Measurements from ENCODE around the gene GNB1L. TPM values are rescaled to one million over a fixed set of nuclear protein-coding genes. Genes with fewer than 3 reads are reported as not detected.

Gene GNB1L
- total RNA-seq, 2 donors from 2014 or later: 5.6 to 12.0 TPM

DNA sequence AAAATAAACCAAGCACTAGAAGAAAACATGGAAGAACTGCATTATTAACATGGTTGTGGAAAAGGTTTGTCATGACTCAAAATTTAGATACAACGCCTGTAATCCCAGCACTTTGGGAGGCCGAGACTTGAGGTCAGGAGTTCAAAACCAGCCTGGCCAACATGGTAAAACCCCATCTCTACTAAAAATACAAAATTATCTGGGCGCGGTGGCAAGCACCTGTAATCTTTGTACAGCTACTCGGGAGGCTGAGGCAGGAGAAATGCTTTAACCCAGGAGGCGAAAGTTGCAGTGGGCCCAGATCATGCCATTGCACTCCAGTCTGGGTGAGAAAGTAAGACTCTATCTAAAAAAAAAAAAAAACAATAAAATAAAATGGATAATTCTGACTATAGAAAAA lies 23.7 kb downstream of the GNB1L start:
- TF ChIP-seq POLR2AphosphoS5 (IDR thresholded peaks at IDR 0.05) (no peak), POLR2A (IDR thresholded peaks at IDR 0.05) (no peak), CTCF (IDR thresholded peaks at IDR 0.05) (no peak)
- H3K4me3 ChIP-seq: no peak overlapping the region
- intact Hi-C loops (cut with DNase I): no loop called here
- H3K9me3 ChIP-seq: no peaks in the 10 kb centered on the region
- no peak overlapping the region for H3K27ac ChIP-seq
- H3K4me1 ChIP-seq (replicated peaks): no peaks in the 10 kb centered on the region
- H3K36me3 ChIP-seq: no peaks in the 10 kb centered on the region
- no peaks in the 10 kb centered on the region for H3K27me3 ChIP-seq (replicated peaks; ENCODE audit: insufficient read depth)
- DNase-seq (ENCODE audit: low spot score): no peak
- WGBS: 90% methylated on average over 6 of the region's 6 CpGs

DNA sequence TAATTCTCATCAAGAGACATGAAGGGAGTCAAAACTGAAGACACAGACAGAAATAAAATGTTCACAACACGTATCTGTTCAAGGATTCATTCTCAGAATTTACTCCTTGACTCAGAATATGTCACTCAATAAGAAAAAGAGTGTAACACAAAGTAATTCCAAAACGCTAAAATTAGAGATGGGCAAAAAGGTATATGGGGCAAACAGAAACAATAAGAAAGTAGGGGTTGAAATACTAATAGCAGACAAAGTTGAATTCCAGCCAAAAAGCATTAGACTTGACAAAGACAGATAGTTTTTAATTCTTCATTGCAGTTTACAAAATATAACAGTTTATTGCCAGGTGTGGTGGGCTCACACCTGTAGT lies 26.7 kb downstream of the GNB1L start:
- H3K27me3 ChIP-seq (replicated peaks; ENCODE audit: insufficient read depth): no peaks in the 10 kb centered on the region
- WGBS: 59% methylated on average over 2 of the region's 2 CpGs
- DNase-seq (ENCODE audit: low spot score): no peak
- no peak overlapping the region for H3K4me3 ChIP-seq
- H3K36me3 ChIP-seq: no peaks in the 10 kb centered on the region
- intact Hi-C loops (cut with DNase I): no loop called here
- no peaks in the 10 kb centered on the region for H3K9me3 ChIP-seq
- H3K27ac ChIP-seq: no peak overlapping the region
- H3K4me1 ChIP-seq (replicated peaks): no peaks in the 10 kb centered on the region
- TF ChIP-seq CTCF (IDR thresholded peaks at IDR 0.05) (no peak), POLR2AphosphoS5 (IDR thresholded peaks at IDR 0.05) (no peak), POLR2A (IDR thresholded peaks at IDR 0.05) (no peak)

- H3K4me3 ChIP-seq: no peak overlapping the region
- peak overlapping the region in 1 of 2 donors; percentile 10 for H3K27ac ChIP-seq
- WGBS: 28% methylated on average over 10 of the region's 10 CpGs
- intact Hi-C loops (cut with DNase I): no loop called here
- DNase-seq (ENCODE audit: low spot score): no peak
- TF ChIP-seq POLR2AphosphoS5 (IDR thresholded peaks at IDR 0.05): no peak
- TF ChIP-seq CTCF (IDR thresholded peaks at IDR 0.05): no peak
- TF ChIP-seq POLR2A (IDR thresholded peaks at IDR 0.05): no peak
- no peaks in the 10 kb centered on the region for H3K4me1 ChIP-seq (replicated peaks)
- no peaks in the 10 kb centered on the region for H3K27me3 ChIP-seq (replicated peaks; ENCODE audit: insufficient read depth)
- H3K36me3 ChIP-seq: no peaks in the 10 kb centered on the region
- no peaks in the 10 kb centered on the region for H3K9me3 ChIP-seq
These were observed 27.2 kb downstream of the GNB1L start for GRCh38 chr22:19827341-19828034.

GRCh38 chr22:19826619-19826950 lies 28.1 kb downstream of the GNB1L start:
- Histone ChIP-seq H3K9me3 (no peaks in the 10 kb centered on the region), H3K27ac (no peak overlapping the region), H3K27me3 (replicated peaks; ENCODE audit: insufficient read depth) (no peaks in the 10 kb centered on the region), H3K4me3 (no peak overlapping the region), H3K4me1 (replicated peaks) (no peaks in the 10 kb centered on the region), H3K36me3 (no peaks in the 10 kb centered on the region)
- TF ChIP-seq POLR2AphosphoS5 (IDR thresholded peaks at IDR 0.05) (peak; percentile 31), POLR2A (IDR thresholded peaks at IDR 0.05) (no peak)
- DNase-seq (ENCODE audit: low spot score): no peak
- intact Hi-C loops (cut with DNase I): no loop called here
- WGBS: 20% methylated on average over 2 of the region's 2 CpGs

DNA sequence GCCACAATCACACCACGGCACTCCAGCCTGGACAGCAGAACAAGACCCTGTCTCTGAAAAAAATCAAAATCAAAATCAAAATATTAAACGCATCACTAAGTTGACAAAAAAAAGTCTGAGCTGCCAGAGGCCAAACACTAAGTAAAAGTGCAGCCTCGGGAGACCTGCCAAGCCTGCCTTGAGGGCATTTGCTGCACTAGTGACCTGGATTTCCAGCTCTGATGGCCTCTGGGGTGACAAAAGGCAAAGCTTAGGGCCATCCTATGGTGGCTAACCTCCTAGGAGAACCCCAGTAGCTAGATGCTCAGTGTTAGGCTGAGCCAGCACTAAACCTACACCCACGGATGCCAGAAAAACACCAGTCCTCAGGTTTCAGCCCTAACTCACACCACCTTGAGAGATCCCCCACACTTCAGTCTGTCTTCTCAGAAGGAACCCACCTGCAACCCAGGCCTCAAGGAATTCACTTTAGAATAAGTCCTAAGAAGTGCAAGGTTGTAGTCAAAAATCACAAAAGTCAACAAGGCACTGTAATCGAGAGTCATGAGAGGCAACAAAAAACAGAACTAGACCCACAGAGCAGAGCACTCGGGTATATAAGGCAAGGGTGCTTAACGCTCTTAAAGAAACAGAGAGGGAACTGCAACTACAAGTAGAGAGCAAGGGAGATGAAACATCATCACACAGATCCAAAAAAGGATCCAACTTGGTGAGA lies 28.6 kb downstream of the GNB1L start:
- WGBS: 80% methylated on average over 7 of the region's 7 CpGs
- no peak overlapping the region for H3K4me3 ChIP-seq
- DNase-seq (ENCODE audit: low spot score): no peak

More for the DNA sequence above, 28.6 kb downstream of the GNB1L start:
- H3K27me3 ChIP-seq (replicated peaks; ENCODE audit: insufficient read depth): no peaks in the 10 kb centered on the region
- no peak for TF ChIP-seq POLR2A (IDR thresholded peaks at IDR 0.05)
- TF ChIP-seq CTCF (IDR thresholded peaks at IDR 0.05): no peak
- no peak for TF ChIP-seq POLR2AphosphoS5 (IDR thresholded peaks at IDR 0.05)
- H3K4me1 ChIP-seq (replicated peaks): no peaks in the 10 kb centered on the region
- no peak overlapping the region for H3K27ac ChIP-seq
- no peaks in the 10 kb centered on the region for H3K9me3 ChIP-seq
- intact Hi-C loops (cut with DNase I): no loop called here
- no peaks in the 10 kb centered on the region for H3K36me3 ChIP-seq

Data from prostate gland (tissue), 2 donors.